OCI-LY3 (cell line): ENCODE data around the gene WASHC2C.
"Not testable (repeated sequence)": the region's sequence is repeated elsewhere in the genome, so short reads cannot be mapped to it uniquely, and the experiment has no call there.

Source experiments
- EZH2phosphoT487 ChIP-seq: fragments of 200-600 bp; shearing (Covaris generic); IDR thresholded peaks from 2 replicates; pipeline ENCODE4 v1.6.1; 2018; ENCODE audit warnings: antibody characterized with exemption, mixed run types, low read depth
- TF ChIP-seq, protein P1 (sequence below): fragments of 200-600, 300-600 bp; sonication (generic); IDR thresholded peaks from 2 replicates; pipeline ENCODE4 v1.5.1; 2014; ENCODE audit warnings: antibody characterized with exemption, low read length, low read depth

DNA sequence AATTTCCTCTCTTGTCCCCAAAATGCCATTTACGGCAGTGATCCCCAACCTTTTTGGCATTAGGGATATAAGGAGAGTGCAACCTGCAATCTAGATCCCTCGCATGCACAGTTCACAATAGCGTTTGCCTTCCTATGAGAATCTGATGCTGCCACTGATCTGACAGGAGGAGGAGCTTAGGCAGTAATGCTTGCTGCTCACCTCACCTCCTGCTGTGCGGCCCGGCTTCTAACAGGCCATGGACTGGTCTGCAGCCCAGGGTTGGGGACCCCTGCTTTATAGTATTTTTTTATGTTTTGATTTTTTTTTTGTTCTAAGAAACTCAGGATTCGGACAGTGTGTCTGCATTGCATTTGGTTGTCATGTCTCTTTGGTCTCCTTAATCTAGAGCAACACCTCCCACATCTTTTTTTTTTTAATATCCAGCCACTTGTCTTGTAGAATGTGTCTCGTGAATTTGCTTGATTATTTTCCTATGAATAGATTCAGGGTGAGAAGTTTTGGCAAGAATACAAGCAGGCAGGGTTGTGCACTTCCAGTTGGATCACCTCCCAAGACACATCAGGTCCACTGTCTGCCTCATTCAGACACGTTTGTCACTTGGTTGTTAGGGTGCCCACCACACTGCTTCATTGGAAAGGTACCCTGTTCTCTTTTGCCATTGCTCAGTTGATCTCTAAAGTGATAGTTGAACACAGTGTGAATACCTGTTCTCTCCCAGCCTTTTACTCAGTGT lies 30.8 kb downstream of the WASHC2C start:
- TF ChIP-seq, protein P1, sequence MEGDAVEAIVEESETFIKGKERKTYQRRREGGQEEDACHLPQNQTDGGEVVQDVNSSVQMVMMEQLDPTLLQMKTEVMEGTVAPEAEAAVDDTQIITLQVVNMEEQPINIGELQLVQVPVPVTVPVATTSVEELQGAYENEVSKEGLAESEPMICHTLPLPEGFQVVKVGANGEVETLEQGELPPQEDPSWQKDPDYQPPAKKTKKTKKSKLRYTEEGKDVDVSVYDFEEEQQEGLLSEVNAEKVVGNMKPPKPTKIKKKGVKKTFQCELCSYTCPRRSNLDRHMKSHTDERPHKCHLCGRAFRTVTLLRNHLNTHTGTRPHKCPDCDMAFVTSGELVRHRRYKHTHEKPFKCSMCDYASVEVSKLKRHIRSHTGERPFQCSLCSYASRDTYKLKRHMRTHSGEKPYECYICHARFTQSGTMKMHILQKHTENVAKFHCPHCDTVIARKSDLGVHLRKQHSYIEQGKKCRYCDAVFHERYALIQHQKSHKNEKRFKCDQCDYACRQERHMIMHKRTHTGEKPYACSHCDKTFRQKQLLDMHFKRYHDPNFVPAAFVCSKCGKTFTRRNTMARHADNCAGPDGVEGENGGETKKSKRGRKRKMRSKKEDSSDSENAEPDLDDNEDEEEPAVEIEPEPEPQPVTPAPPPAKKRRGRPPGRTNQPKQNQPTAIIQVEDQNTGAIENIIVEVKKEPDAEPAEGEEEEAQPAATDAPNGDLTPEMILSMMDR = not testable (repeated sequence)
- TF ChIP-seq EZH2phosphoT487 = not testable (repeated sequence)
